ENCODE results near the gene TBL1XR1.

TBL1XR1 gene

GRCh38 chr3:177114253-177114652 is 83.0 kb downstream of the TBL1XR1 start:
- Histone ChIP-seq H2AFZ (ENCODE audit: low read depth, low read length, severe bottlenecking) (no peak overlapping the region), H3K9ac (ENCODE audit: low read length) (no peak overlapping the region), H3K9me3 (ENCODE audit: insufficient read depth, low read length) (no peaks in the 10 kb centered on the region), H3K79me2 (ENCODE audit: insufficient read depth, low read length) (peaks cover 99% of the 10 kb centered on the region), H3F3A (ENCODE audit: insufficient read depth) (peaks cover 81% of the 10 kb centered on the region), H3K27ac (ENCODE audit: low read depth, low read length) (peak overlapping the region; percentile 77; the same call in 1 of the 2 replicates), H3K9me2 (replicated peaks; ENCODE audit: insufficient read depth, low read length) (no peaks in the 10 kb centered on the region), H3K4me2 (ENCODE audit: low read depth, low read length, poor library complexity, severe bottlenecking) (peak overlapping the region; percentile 82), H3K4me3 (ENCODE audit: insufficient read depth, low read length, poor library complexity, severe bottlenecking) (no peak overlapping the region), H4K20me1 (ENCODE audit: low read depth, low read length) (peaks cover 9% of the 10 kb centered on the region), H3K36me3 (ENCODE audit: low read length) (no peaks in the 10 kb centered on the region), H3K27me3 (ENCODE audit: low read length) (no peaks in the 10 kb centered on the region)
- TF ChIP-seq EZH2phosphoT487 (conservative IDR thresholded peaks at IDR 0.05; ENCODE audit: low read length) (no peak), CTCF (IDR thresholded peaks at IDR 0.05; ENCODE audit: insufficient read depth, low read length, poor library complexity, severe bottlenecking) (no peak)

GRCh38 chr3:177111541-177111949 is 85.7 kb downstream of the TBL1XR1 start:
- Histone ChIP-seq H3K9ac (ENCODE audit: low read length) (peak overlapping the region; percentile 10; the same call in 1 of the 2 replicates), H3K9me3 (ENCODE audit: insufficient read depth, low read length) (no peaks in the 10 kb centered on the region), H3K9me2 (replicated peaks; ENCODE audit: insufficient read depth, low read length) (no peaks in the 10 kb centered on the region), H3K4me3 (ENCODE audit: insufficient read depth, low read length, poor library complexity, severe bottlenecking) (no peak overlapping the region), H4K20me1 (ENCODE audit: low read depth, low read length) (peaks cover 17% of the 10 kb centered on the region), H3K27ac (ENCODE audit: low read depth, low read length) (peak overlapping the region; percentile 82), H3K79me2 (ENCODE audit: insufficient read depth, low read length) (peaks cover 99% of the 10 kb centered on the region), H3F3A (ENCODE audit: insufficient read depth) (peaks cover 82% of the 10 kb centered on the region), H3K36me3 (ENCODE audit: low read length) (no peaks in the 10 kb centered on the region), H3K27me3 (ENCODE audit: low read length) (no peaks in the 10 kb centered on the region), H3K4me2 (ENCODE audit: low read depth, low read length, poor library complexity, severe bottlenecking) (peak overlapping the region; percentile 81), H2AFZ (ENCODE audit: low read depth, low read length, severe bottlenecking) (no peak overlapping the region)
- TF ChIP-seq EZH2phosphoT487 (conservative IDR thresholded peaks at IDR 0.05; ENCODE audit: low read length) = no peak
- TF ChIP-seq CTCF (IDR thresholded peaks at IDR 0.05; ENCODE audit: insufficient read depth, low read length, poor library complexity, severe bottlenecking) = no peak

DNA sequence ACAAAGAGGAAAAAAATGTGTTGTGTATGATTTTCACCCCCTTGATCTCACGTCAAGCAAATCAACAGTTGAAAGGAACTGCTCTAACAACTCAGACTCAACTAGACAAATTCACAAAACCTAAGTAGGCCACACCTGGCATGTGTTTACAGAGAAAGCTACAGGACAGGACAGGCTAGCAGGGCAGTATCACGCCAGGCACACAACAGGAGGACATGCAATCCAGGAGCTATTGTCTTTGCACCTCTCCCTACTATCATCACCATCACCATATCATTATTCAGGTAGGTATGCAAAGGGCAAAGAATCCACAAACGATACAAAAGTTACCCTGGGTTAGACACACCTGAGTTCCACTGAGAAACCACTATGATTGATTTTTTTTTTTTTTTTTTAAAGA is 86.4 kb downstream of the TBL1XR1 start:
- TF ChIP-seq EZH2phosphoT487 (conservative IDR thresholded peaks at IDR 0.05; ENCODE audit: low read length) = no peak
- TF ChIP-seq CTCF (IDR thresholded peaks at IDR 0.05; ENCODE audit: insufficient read depth, low read length, poor library complexity, severe bottlenecking) = no peak
- Histone ChIP-seq H3F3A (ENCODE audit: insufficient read depth) (peaks cover 81% of the 10 kb centered on the region), H3K9me3 (ENCODE audit: insufficient read depth, low read length) (no peaks in the 10 kb centered on the region), H3K79me2 (ENCODE audit: insufficient read depth, low read length) (peaks cover 99% of the 10 kb centered on the region), H3K9ac (ENCODE audit: low read length) (peak overlapping the region; percentile 10; the same call in 1 of the 2 replicates), H3K4me3 (ENCODE audit: insufficient read depth, low read length, poor library complexity, severe bottlenecking) (no peak overlapping the region), H3K36me3 (ENCODE audit: low read length) (no peaks in the 10 kb centered on the region), H2AFZ (ENCODE audit: low read depth, low read length, severe bottlenecking) (no peak overlapping the region), H4K20me1 (ENCODE audit: low read depth, low read length) (peaks cover 17% of the 10 kb centered on the region; the same call in 1 of the 2 replicates), H3K9me2 (replicated peaks; ENCODE audit: insufficient read depth, low read length) (no peaks in the 10 kb centered on the region), H3K4me2 (ENCODE audit: low read depth, low read length, poor library complexity, severe bottlenecking) (peak overlapping the region; percentile 81), H3K27me3 (ENCODE audit: low read length) (no peaks in the 10 kb centered on the region), H3K27ac (ENCODE audit: low read depth, low read length) (peak overlapping the region; percentile 82)
